Subcutaneous adipose tissue (tissue), 4 donors: ENCODE data around the gene CCNC. TPM values are rescaled to one million over a fixed set of nuclear protein-coding genes. Genes with fewer than 3 reads are reported as not detected.

Experiments used
- CTCF ChIP-seq: fragments of 450-650 bp; IDR thresholded peaks from one replicate; pipeline ENCODE4 v1.5.1; 2016; ENCODE audit warnings: low read depth, mild to moderate bottlenecking, control low read depth, antibody characterized with exemption, moderate library complexity
- total RNA-seq, 4 donors: library from RNA; depleted of rRNA; stranded (reverse); fragments of >200 nt; gene quantifications; one replicate each; pipeline ENCODE4 v1.1.0, GENCODE V29; 2016

CCNC gene
- total RNA-seq, 4 donors from 2014 or later, result 48.2 to 77.3 (median 53.9) TPM

GRCh38 chr6:99521633-99522151, 46.8 kb downstream of the CCNC start:
- TF ChIP-seq CTCF, result no peak

- TF ChIP-seq CTCF, result no peak
Measured at GRCh38 chr6:99520855-99521632, 47.4 kb downstream of the CCNC start.

GRCh38 chr6:99519446-99519845, 49.0 kb downstream of the CCNC start:
- TF ChIP-seq CTCF, result no peak

GRCh38 chr6:99514089-99514488, 54.4 kb downstream of the CCNC start:
- no peak for TF ChIP-seq CTCF

- no peak for TF ChIP-seq CTCF
Measured at GRCh38 chr6:99512033-99512432, 56.4 kb downstream of the CCNC start.

GRCh38 chr6:99507648-99508047, 60.8 kb downstream of the CCNC start:
- TF ChIP-seq CTCF, result no peak

- no peak for TF ChIP-seq CTCF
Measured at GRCh38 chr6:99501762-99502161, 66.7 kb downstream of the CCNC start.
